Measurements from ENCODE around the gene AGBL1.

DNA sequence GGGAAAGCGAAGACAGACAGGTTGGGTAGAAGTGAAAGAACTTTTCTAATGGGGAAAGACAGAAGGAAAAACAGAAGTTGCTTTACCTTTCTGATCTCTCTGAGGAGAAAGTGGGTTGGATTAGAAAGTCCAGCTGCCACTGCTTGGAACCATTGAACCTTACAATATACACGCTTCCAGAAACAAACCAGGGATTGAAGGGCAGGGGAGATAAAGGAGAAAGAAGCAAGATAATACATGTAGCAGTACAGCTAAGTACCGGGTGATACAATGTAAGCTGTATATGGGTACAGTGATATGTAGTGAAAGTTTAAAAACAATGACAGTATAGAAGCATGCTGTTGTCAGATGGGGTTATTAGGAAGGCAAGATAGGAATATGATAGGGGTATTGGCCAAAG lies 684.4 kb downstream of the AGBL1 start:
- TF ChIP-seq EZH2 (IDR thresholded peaks at IDR 0.05) (no peak), CTCF (IDR thresholded peaks at IDR 0.05) (no peak), EZH2phosphoT487 (IDR thresholded peaks at IDR 0.05) (no peak)

Measured in neural progenitor cell (in vitro differentiated cells).